ENCODE measurements around the gene DIAPH2.

Gene DIAPH2

GRCh38 chrX:96861218-96861617, 176.6 kb downstream of the DIAPH2 start:
- ChIA-PET CTCF (no interaction called here), POLR2A (ENCODE audit: low non-redundant PET) (no interaction called here)
- no peak for TF ChIP-seq CTCF (conservative IDR thresholded peaks at IDR 0.05; ENCODE audit: low read depth)
- no peak overlapping the region for H3K27ac ChIP-seq
- no peak for DNase-seq (ENCODE audit: low spot score)

- TF ChIP-seq CTCF (conservative IDR thresholded peaks at IDR 0.05; ENCODE audit: low read depth), result no peak
- CTCF ChIA-PET, result no interaction called here
- DNase-seq (ENCODE audit: low spot score), result no peak
Measured at GRCh38 chrX:96861661-96862060, 177.0 kb downstream of the DIAPH2 start.

GRCh38 chrX:96883608-96884007, 199.0 kb downstream of the DIAPH2 start, which contains the start of gene RPA4:
TSS of gene RPA4 (plus strand) at chrX:96883908. CDS start at chrX:96884311, 403 bp downstream.
- TF ChIP-seq CTCF (conservative IDR thresholded peaks at IDR 0.05; ENCODE audit: low read depth), result no peak
- ChIA-PET POLR2A (ENCODE audit: low non-redundant PET) (no interaction called here), CTCF (no interaction called here)
- DNase-seq (ENCODE audit: low spot score), result no peak
- no peak within 1 kb of the TSS for H3K27ac ChIP-seq

More at GRCh38 chrX:96861661-96862060, 177.0 kb downstream of the DIAPH2 start:
- POLR2A ChIA-PET (ENCODE audit: low non-redundant PET), result no interaction called here
- H3K27ac ChIP-seq, result no peak overlapping the region

- POLR2A ChIA-PET (ENCODE audit: low non-redundant PET), result no interaction called here
Measured at GRCh38 chrX:96884027-96884426, 199.4 kb downstream of the DIAPH2 start.

GRCh38 chrX:96889726-96890125, 205.1 kb downstream of the DIAPH2 start:
- no peak for TF ChIP-seq CTCF (conservative IDR thresholded peaks at IDR 0.05; ENCODE audit: low read depth)
- no peak overlapping the region for H3K27ac ChIP-seq
- CTCF ChIA-PET, result interaction anchor here (0.7 kb wide), 1 partner anchor 450 kb away, joined by 4 read pairs; no protein-coding TSS in a partner anchor
- POLR2A ChIA-PET (ENCODE audit: low non-redundant PET), result no interaction called here
- no peak for DNase-seq (ENCODE audit: low spot score)

More at GRCh38 chrX:96884027-96884426, 199.4 kb downstream of the DIAPH2 start:
- CTCF ChIA-PET, result interaction anchor here (0.6 kb wide), 1 partner anchor 20 kb away, joined by 6 read pairs; no protein-coding TSS in a partner anchor
- DNase-seq (ENCODE audit: low spot score), result no peak
- TF ChIP-seq CTCF (conservative IDR thresholded peaks at IDR 0.05; ENCODE audit: low read depth), result no peak
- H3K27ac ChIP-seq, result no peak overlapping the region

- ChIA-PET POLR2A (ENCODE audit: low non-redundant PET) (no interaction called here), CTCF (no interaction called here)
- H3K27ac ChIP-seq, result no peak overlapping the region
- DNase-seq (ENCODE audit: low spot score), result no peak
- TF ChIP-seq CTCF (conservative IDR thresholded peaks at IDR 0.05; ENCODE audit: low read depth), result no peak
Measured at GRCh38 chrX:96906741-96907140, 222.1 kb downstream of the DIAPH2 start.
